GM19240 (cell line): Measurements from ENCODE around the gene NLGN1.

ENCODE experiments used
- DNase-seq: peaks from one replicate; pipeline ENCODE4 v3.0.0; 2011; ENCODE audit warnings: low spot score; ENCODE audit not compliant: insufficient read length

The NLGN1 gene

GRCh38 chr3:174325834-174326700 is 928.5 kb downstream of the NLGN1 start:
- DNase-seq: no peak

GRCh38 chr3:174329321-174329720 is 931.8 kb downstream of the NLGN1 start:
- DNase-seq: no peak

- no peak for DNase-seq
Measured at GRCh38 chr3:174330303-174330702, 932.8 kb downstream of the NLGN1 start.

- DNase-seq: no peak
Measured at GRCh38 chr3:174331095-174331800, 933.7 kb downstream of the NLGN1 start.

- no peak for DNase-seq
Measured at GRCh38 chr3:174332391-174332790, 934.8 kb downstream of the NLGN1 start.

GRCh38 chr3:174333640-174334039 is 936.1 kb downstream of the NLGN1 start:
- DNase-seq: no peak

GRCh38 chr3:174334111-174334510 is 936.6 kb downstream of the NLGN1 start:
- no peak for DNase-seq

GRCh38 chr3:174335324-174335723 is 937.8 kb downstream of the NLGN1 start:
- no peak for DNase-seq

- no peak for DNase-seq
Measured at GRCh38 chr3:174335910-174336309, 938.4 kb downstream of the NLGN1 start.
